ENCODE results near the gene CDK3.
"Not testable (repeated sequence)": the region's sequence is repeated elsewhere in the genome, so short reads cannot be mapped to it uniquely, and the experiment has no call there.

Gene CDK3

DNA sequence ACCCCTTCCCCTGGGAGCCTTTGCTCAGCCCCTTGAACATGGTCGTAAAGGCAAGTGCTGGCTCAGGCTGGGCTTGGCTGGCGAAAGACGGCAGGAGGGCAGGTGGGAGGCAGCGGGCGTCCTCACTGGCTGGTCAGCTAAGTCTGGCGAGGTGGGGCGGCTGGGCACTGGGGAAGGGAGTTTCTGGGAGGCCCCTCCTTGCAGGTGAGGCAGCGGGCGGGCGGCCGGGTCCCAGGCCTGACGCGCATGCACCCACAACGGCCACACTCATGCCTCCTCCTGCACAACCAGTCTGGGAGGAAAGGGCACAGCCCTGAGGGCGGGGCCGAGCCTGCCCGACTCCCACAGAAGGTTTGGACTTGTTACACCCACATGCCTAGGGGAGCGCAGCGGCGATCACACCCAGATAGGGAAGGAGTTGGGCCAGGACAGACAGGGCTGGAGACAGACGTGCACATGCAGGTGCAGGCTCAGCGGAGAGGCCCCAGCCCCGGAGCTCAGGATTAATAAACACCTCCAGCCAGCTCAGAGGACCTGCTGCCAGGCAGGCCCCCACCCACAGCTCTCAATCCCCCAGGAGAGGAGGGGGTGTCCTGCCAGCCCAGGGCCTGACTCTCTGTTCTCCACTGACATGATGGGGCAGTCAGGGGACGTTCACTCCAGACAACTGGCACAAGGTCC lies 26.6 kb downstream of the CDK3 start, which contains the start of gene EVPL:
Gene EVPL (minus strand): TSS at position 148 of the 681 bp plus-strand sequence. CDS start 108 bp downstream, at position 40.
- DNase-seq, result peak; percentile 83
- in situ Hi-C loops (cut with HindIII; ENCODE audit: low pct_ligation_motif_present, low pct_unique_long_range_greater_than_20kb, low sequenced_read_pairs), result no loop called here

DNA sequence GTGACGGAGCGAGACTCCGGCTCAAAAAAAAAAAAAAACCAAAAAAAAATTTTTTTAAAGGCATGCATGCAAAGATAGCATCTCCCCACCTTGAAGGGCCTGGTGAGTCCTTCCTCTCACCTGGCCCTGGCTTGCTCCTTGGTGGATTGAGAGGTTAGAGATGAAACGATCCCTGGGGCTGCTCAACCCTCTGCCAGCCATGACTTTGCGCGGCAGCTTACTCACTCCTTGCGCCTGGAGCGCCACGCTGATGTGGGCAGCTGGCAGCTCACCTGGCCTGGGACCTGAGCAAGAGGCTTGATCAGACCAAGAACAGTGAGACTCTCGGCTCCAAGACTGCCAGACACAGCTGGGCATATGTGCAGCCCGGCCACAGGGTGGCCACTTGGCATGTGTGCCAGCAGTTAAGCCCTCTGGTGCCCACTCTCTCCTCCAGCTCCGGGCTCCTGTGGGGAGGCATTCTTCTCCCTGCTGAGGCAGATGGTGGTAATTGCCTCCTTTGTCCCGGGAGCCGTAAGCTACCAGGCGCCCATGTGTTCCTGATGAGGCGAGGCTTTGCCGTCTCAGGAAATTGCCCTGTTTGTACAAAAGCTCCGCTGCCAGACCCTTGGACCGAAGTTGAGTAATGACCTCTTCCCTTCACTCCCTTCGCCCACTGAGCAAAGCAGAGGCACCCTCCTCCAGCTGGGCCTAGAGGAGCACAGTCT lies 31.6 kb downstream of the CDK3 start:
- in situ Hi-C loops (cut with HindIII; ENCODE audit: low pct_ligation_motif_present, low pct_unique_long_range_greater_than_20kb, low sequenced_read_pairs), result no loop called here
- DNase-seq, result peak; percentile 14

DNA sequence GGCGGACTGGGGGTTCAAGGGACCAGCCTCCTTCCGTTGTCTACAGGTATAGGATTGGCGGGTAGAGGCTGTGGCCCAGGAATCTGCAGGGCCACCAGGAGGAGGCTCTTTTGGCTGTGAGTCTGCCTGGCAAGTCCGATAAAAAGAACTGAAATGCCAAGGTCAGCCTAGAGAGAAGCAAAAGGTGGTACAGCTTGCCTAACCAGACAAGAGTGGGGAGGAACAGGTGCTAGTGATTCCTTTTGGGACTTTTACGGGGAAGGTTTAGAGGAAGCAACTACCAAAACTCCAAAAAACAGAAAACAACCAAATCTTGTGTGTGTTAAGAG lies 32.1 kb downstream of the CDK3 start:
- in situ Hi-C loops (cut with HindIII; ENCODE audit: low pct_ligation_motif_present, low pct_unique_long_range_greater_than_20kb, low sequenced_read_pairs), result no loop called here
- no peak for DNase-seq

DNA sequence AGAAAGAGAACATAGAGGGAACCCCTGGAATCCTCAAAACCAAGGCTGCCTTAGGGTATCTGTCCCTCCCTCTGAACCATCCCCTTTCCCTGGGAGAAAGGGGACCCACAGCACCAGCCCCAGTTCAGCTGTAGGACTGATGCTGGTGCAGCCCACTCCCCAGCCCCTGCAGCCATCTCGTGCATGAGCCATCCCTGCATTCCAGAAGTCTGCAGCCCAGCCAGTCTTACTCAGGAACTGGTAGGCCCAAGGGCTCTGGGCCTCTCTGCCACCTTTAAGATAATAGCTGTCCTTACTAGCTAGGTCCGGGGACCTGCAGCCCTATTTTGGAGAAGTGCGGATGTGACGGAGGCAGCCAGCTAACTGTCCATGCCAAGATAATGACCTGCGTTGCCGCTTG lies 32.5 kb downstream of the CDK3 start:
- no peak for DNase-seq
- in situ Hi-C loops (cut with HindIII; ENCODE audit: low pct_ligation_motif_present, low pct_unique_long_range_greater_than_20kb, low sequenced_read_pairs), result no loop called here

DNA sequence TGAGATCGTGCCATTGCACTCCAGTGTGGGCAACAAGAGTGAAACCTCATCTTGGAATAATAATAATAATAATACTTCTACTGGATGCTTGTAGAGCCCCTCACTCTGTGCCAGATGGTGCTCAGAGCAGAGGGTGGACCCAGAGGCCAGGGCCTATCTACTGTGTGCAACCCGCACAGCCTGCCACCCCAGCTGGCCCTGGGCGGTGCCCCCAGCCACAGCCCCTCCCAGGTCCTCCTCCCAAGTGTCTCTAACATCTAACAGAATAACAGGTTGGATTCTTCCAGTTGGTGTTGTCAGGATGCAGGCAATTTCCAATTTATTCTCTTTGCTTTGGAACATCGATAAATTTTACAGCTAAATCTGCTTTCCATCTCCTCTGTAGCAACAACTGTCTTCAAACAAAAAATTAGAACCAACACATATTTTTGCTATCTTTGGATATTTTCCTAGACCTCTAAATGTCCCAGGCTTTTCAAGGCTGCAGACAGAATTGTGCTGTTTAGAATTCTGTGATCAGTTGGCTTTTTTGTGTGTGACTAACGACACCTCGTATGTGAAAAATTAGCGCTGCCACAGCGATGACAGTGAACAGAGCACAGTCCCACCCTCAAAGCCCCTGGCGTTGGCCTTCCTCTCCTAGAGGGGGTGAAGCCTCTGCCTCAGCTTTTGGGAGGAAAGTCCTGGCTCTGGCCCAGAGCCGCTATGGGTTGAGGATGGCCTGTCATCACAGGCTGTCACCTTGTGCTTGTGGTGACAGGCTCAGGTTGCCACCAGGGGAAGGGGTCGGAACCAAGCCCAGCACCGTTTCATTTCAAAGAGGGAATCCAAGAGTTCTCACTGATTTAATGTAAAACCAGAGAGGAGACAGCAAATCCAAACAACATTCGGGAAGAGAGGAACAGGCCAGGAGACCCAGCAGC lies 34.0 kb downstream of the CDK3 start:
- DNase-seq, result no peak
- in situ Hi-C loops (cut with HindIII; ENCODE audit: low pct_ligation_motif_present, low pct_unique_long_range_greater_than_20kb, low sequenced_read_pairs), result no loop called here

DNA sequence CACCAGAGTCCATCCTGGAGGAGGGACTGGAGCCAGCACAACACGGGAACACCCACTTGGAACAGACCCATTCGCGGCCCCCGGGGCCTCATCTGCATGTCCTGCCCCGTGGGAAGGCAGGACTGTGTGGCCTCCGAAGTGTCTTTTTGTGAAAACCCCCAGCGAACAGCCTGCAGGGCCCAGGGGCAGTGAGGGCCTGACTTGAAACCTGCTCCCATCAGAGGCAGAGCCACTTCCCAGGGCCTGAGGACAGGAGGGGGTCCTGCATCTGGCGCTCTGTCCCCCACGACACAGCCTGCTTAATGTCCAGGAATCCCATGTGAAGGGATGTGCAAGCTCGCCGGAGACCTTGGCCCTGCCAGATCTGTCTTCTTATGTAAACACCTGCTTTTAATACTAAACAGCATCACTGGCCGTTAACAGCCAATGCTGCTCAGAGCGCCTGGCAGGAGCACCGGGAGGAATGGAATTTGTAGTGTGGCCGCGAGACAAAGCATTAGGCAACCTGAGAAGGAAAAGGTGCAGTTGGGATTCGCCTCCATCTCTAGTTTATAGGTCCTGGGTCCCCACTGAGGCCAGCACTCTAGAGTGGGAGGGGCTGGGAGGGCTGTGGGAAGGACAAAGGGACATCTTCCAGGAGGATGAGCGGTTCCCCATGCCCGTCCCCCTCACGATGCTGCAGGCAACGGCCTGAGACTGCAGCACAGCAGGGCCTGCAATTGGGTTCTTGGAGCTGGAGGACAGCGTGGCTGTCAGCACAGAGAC lies 36.0 kb downstream of the CDK3 start:
- in situ Hi-C loops (cut with HindIII; ENCODE audit: low pct_ligation_motif_present, low pct_unique_long_range_greater_than_20kb, low sequenced_read_pairs), result no loop called here
- DNase-seq, result no peak

DNA sequence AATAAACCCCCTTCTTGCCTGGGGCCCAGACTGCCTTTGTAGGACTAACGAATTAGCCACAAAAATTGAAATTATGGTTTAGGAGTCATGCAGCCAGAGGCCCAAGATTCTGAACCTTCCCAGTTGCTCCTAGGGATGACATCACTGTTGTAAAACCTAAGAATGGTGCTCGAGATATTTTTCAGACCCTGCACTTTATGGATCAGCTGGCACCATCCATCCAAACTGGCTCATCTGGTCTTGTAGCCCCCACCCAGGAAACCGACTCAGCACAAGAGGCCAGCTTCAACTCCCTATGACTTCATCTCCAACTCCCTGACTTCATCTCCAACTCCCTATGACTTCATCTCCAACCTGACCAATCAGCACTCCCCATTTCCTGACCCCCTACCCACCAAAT lies 37.4 kb downstream of the CDK3 start:
- in situ Hi-C loops (cut with HindIII; ENCODE audit: low pct_ligation_motif_present, low pct_unique_long_range_greater_than_20kb, low sequenced_read_pairs), result no loop called here

DNA sequence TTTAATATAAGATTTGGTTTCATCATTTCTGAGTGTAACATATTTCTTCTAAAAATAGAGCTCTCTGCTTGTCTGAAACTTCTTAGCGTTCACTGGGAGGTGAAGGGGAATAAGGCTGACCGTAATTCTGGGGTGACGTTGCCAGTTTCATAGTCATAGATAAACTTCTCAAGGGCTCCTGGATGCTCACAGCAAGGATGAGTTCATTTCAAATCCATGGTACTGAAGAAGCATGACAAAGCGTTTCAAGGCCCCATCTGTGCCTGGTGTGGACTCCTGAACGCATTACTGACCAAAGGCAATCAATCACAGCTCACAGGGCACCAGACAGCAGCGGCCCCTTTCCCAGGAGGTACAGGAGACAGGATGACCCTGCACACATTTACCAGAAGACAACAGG lies 38.5 kb downstream of the CDK3 start:
- in situ Hi-C loops (cut with HindIII; ENCODE audit: low pct_ligation_motif_present, low pct_unique_long_range_greater_than_20kb, low sequenced_read_pairs), result no loop called here
- DNase-seq, result no peak

More for the DNA sequence above, 37.4 kb downstream of the CDK3 start:
- DNase-seq, result no peak

DNA sequence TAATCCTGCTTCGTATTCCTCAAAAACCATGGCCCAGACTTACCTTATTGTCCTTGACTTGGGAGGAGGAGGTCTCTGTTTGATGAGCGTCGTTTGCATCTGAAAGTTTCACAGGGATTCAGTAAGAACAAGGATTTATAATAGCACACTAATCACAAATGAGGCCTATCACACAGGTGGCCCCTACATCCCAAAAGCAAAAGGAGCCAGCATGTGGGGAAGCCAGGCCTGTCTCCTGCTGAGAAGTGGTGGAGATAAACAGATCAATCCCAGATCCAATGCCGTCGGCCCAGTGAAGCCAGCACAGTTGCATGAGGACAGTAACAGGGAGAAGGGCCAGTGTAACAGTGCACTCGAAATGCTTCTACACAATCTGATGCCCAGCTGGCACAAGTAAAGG lies 39.7 kb downstream of the CDK3 start:
- DNase-seq, result no peak
- in situ Hi-C loops (cut with HindIII; ENCODE audit: low pct_ligation_motif_present, low pct_unique_long_range_greater_than_20kb, low sequenced_read_pairs), result no loop called here

DNA sequence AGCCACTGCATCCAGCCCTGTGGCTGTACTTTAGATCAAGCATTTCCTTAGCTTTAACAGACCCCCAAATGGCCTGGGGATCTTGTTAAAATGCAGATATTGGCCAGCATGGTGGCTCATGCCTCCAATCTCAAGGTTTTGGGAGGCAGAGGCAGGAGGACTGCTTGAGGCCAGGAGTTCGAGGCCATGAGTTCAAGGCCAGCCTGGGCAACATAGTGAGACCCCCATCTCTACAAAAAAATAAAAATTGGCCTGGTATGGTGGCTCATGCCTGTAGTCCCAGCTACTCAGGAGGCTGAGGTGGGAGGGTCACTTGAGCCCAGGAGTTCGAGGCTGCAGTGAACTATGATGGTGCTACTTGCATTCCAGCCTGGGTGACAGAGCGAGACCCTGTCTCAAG lies 42.2 kb downstream of the CDK3 start:
- DNase-seq; in situ Hi-C loops (cut with HindIII; ENCODE audit: low pct_ligation_motif_present, low pct_unique_long_range_greater_than_20kb, low sequenced_read_pairs): not testable (repeated sequence)

DNA sequence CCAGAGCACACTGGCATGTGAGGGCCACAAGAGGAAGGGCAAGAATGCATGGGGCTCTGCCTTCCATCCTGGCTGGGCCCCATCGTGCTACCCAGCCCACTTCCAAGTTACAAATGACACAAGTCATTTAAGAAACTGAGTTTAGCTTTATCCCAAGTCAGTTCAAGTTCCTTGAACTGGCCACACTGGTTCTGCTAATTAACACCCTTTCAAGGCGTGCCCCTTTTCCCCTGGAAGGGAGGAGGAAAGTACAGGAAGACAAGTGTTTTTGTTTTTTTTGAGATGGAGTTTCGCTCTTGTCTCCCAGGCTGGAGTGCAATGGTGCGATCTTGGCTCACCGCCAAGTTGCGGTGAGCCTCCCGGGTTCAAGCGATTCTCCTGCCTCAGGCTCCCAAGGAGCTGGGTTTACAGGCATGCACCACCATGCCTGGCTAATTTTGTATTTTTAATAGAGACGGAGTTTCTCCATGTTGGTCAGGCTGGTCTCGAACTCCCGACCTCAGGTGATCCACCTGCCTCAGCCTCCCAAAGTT lies 43.9 kb downstream of the CDK3 start:
- in situ Hi-C loops (cut with HindIII; ENCODE audit: low pct_ligation_motif_present, low pct_unique_long_range_greater_than_20kb, low sequenced_read_pairs); DNase-seq: not testable (repeated sequence)

DNA sequence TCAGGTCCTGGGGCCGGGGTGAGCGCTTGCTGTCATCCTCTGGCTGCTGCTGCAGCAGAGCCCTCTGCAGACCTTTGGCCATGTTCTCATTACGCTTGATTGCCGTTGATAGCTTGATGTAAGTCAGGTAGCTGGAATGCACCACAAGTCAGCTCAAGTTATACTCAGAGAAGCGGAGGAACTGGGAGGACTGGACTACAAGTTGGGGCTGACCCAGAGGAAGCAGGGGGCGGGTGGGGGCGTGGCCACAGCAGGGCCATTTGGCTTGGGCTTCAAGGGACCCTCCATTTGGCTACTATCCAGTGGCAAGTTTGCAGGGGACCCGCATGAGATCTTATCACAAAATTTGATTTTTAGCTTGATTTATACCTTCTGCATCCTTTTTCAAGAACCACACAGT lies 45.4 kb downstream of the CDK3 start:
- in situ Hi-C loops (cut with HindIII; ENCODE audit: low pct_ligation_motif_present, low pct_unique_long_range_greater_than_20kb, low sequenced_read_pairs), result no loop called here
- DNase-seq, result no peak

DNA sequence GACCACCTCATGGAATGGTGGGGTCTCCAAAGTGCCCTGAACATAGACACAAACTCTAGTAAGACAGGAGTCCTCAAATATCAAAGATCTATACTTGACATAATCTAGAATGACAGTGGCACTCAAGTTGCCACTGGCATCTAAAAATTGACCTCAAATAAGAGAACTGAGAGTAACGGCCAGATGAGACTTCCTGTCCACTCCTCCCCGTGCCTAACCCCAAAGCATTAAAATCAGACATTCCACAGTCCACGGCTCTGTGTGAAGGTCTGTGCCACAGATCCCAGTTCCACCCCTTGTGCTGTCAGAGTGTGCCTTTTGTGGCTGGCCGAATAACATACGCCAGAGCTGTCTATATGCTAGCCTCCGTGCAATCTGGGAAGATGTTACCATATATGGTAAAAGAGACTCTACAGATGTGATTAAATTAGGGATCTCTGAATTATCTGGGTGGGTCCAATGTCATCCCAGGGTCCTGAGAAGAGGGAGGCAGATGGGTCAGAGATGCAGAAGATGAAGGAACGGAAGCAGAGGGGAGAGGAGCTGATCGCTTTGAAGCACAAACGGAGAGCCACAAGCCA lies 47.5 kb downstream of the CDK3 start:
- in situ Hi-C loops (cut with HindIII; ENCODE audit: low pct_ligation_motif_present, low pct_unique_long_range_greater_than_20kb, low sequenced_read_pairs), result no loop called here
- no peak for DNase-seq

DNA sequence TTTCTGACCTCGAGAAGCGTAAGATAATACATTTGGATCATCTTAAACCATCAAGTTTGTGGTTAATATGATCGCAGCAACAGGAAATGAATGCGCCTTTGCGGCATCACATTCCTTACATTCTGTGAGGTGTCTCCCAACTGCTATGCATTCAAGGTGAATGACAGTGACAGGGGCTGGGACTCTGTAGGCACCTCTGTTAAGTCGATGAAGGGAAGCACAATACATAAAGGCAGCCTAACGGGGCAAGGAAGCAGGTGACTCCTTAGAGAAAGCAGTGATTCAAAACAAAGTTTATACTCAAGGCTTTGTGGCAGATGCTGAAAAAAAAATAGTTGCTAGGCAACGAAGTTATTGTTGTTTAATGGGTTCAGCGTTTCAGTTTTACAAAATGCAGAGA lies 48.1 kb downstream of the CDK3 start:
- no peak for DNase-seq
- in situ Hi-C loops (cut with HindIII; ENCODE audit: low pct_ligation_motif_present, low pct_unique_long_range_greater_than_20kb, low sequenced_read_pairs), result no loop called here

DNA sequence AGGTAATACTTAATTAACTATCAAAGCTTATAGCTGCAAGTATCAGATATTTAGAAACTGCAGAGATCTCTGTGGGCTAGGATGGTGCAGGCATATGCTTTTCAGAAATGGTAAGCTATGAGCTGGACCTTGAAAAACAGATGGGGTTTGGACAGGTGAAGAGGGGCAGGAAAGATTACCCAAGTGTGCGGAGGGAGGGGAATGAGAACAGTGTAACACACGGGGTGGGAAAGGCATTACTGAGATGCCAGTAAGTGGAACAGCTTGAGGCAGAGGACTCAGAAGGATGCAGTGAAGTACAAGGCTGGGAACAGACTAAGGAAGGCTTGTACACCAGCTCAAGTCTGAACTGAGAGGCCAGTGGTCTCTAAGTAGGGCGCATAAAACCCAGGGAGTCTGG lies 48.6 kb downstream of the CDK3 start:
- in situ Hi-C loops (cut with HindIII; ENCODE audit: low pct_ligation_motif_present, low pct_unique_long_range_greater_than_20kb, low sequenced_read_pairs), result no loop called here

DNA sequence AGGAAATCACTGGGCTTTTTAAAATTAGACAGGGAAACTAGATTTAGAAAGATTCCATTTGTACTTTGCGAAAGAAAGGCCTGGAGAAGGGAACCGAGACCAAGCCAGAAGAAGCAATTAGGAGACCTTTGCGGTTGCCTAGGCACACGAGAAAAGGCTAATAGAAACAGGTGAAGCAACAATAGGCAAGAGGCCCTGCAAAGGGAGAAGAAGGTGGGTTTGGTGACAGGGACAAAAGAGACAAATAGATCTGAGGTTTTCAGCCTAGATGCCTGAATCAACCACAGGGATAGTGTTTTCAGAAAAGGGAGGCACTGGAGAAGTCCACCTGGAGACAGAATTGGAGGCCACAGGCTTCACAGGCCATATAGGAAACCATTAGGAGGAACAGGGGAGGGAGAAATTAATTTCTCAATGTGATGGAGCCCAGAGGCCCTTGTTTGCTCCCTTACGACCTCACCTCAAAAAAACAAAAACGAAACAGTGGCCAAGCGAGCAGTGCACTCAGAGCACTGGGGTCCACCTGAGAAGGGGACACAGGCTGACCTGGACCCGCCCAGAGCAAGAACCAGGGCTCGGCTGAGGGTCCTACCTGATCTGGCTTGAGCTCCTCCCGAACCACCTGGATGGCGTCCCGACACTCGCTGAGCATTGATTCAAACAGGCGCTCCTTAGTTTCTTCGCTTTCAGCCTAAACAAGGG lies 49.3 kb downstream of the CDK3 start:
- in situ Hi-C loops (cut with HindIII; ENCODE audit: low pct_ligation_motif_present, low pct_unique_long_range_greater_than_20kb, low sequenced_read_pairs), result no loop called here

More for the DNA sequence above, 48.6 kb downstream of the CDK3 start:
- no peak for DNase-seq

More for the DNA sequence above, 49.3 kb downstream of the CDK3 start:
- DNase-seq, result no peak

All from ACHN (cell line).